D721Med (cell line): ENCODE data around the gene ZFAND3.

Source experiments
- DNase-seq: peaks from one replicate; pipeline ENCODE4 v3.0.0; 2011; ENCODE audit warnings: low spot score; ENCODE audit not compliant: insufficient read length
- FAIRE-seq: peaks from 2 replicates; lab custom pipeline; 2011; peaks lifted over from hg19 to GRCh38; lab: Jason Lieb, UNC
- CTCF ChIP-seq: IDR thresholded peaks from 2 replicates; pipeline ENCODE4 v1.5.1; 2012; ENCODE audit warnings: mild to moderate bottlenecking, control low read depth; ENCODE audit not compliant: insufficient read depth; ENCODE audit errors: missing control alignments

Gene ZFAND3

GRCh38 chr6:38051819-38052434 lies 232.4 kb downstream of the ZFAND3 start:
- FAIRE-seq (no peak), DNase-seq (no peak)
- TF ChIP-seq CTCF = no peak

- TF ChIP-seq CTCF = no peak
- no peak for DNase-seq
- FAIRE-seq = no peak
Measured at GRCh38 chr6:38054527-38055202, 235.1 kb downstream of the ZFAND3 start.

- no peak for FAIRE-seq
- no peak for TF ChIP-seq CTCF
- no peak for DNase-seq
Measured at GRCh38 chr6:38055203-38055589, 235.7 kb downstream of the ZFAND3 start.

GRCh38 chr6:38056361-38056760 lies 236.8 kb downstream of the ZFAND3 start:
- DNase-seq (no peak), FAIRE-seq (no peak)
- TF ChIP-seq CTCF = no peak

- FAIRE-seq (peak; percentile 55), DNase-seq (peak; percentile 33)
- no peak for TF ChIP-seq CTCF
Measured at GRCh38 chr6:38057994-38058393, 238.5 kb downstream of the ZFAND3 start.

- TF ChIP-seq CTCF = no peak
- FAIRE-seq (no peak), DNase-seq (no peak)
Measured at GRCh38 chr6:38062066-38062465, 242.5 kb downstream of the ZFAND3 start.

GRCh38 chr6:38063973-38064372 lies 244.4 kb downstream of the ZFAND3 start:
- FAIRE-seq (no peak), DNase-seq (no peak)
- no peak for TF ChIP-seq CTCF
